GM12878 (cell line): ENCODE data around the gene SEPTIN11.

Experiments
- CBX3 ChIP-seq: fragments of 200-600 bp; sonication (generic); IDR thresholded peaks from 2 replicates; pipeline ENCODE4 v1.6.1; 2016; ENCODE audit warnings: low read depth, borderline replicate concordance
- CEBPB ChIP-seq, 2 experiments: fragments of 150-350 bp in 1 of 2; IDR thresholded peaks; 2 replicates each; pipeline ENCODE4 v1.6.1; 2012 to 2014; ENCODE audit warnings: low read depth in 2 of 2, low read length in 2 of 2, borderline replicate concordance in 1 of 2, inconsistent platforms in 1 of 2
- FOXM1 ChIP-seq: IDR thresholded peaks from 2 replicates; pipeline ENCODE4 v1.6.1; 2012; ENCODE audit warnings: low read depth, mild to moderate bottlenecking, inconsistent platforms, low read length, moderate library complexity
- JUND ChIP-seq: IDR thresholded peaks from 2 replicates; pipeline ENCODE4 v1.6.1; 2012; ENCODE audit warnings: low read depth, mild to moderate bottlenecking, low read length, improper control_type of control experiment, moderate library complexity
- NRF1 ChIP-seq: conservative IDR thresholded peaks from 2 replicates; pipeline ENCODE4 v1.6.1; 2011; ENCODE audit warnings: mild to moderate bottlenecking, low read depth, low read length, improper control_type of control experiment
- POLR2A ChIP-seq: IDR thresholded peaks from 2 replicates; pipeline ENCODE4 v1.6.1; 2011; ENCODE audit warnings: low read depth, mild to moderate bottlenecking, low read length
- POLR2AphosphoS5 ChIP-seq: IDR thresholded peaks from 2 replicates; pipeline ENCODE4 v1.6.1; 2011; ENCODE audit warnings: mild to moderate bottlenecking, low read length, inconsistent platforms
- RFX5 ChIP-seq: IDR thresholded peaks from 2 replicates; pipeline ENCODE4 v1.6.1; 2011; ENCODE audit warnings: low read depth, low read length, improper control_type of control experiment
- SIN3A ChIP-seq: IDR thresholded peaks from 2 replicates; pipeline ENCODE4 v1.6.1; 2012; ENCODE audit warnings: low read depth, low read length, improper control_type of control experiment
- TF ChIP-seq, protein P1 (sequence below), 3 experiments: IDR thresholded peaks in 2 of 3; conservative IDR thresholded peaks in 1 of 3; 2 replicates each; pipeline ENCODE4 v1.5.1; 2011; ENCODE audit warnings: low read depth in 3 of 3, low read length in 3 of 3, mild to moderate bottlenecking in 3 of 3, control low read depth in 2 of 3, moderate library complexity in 2 of 3, inconsistent platforms in 1 of 3, mixed read lengths in 1 of 3; ENCODE audit not compliant: control insufficient read depth in 2 of 3, insufficient read depth in 1 of 3; ENCODE audit errors: extremely low read depth in 1 of 3

DNA sequence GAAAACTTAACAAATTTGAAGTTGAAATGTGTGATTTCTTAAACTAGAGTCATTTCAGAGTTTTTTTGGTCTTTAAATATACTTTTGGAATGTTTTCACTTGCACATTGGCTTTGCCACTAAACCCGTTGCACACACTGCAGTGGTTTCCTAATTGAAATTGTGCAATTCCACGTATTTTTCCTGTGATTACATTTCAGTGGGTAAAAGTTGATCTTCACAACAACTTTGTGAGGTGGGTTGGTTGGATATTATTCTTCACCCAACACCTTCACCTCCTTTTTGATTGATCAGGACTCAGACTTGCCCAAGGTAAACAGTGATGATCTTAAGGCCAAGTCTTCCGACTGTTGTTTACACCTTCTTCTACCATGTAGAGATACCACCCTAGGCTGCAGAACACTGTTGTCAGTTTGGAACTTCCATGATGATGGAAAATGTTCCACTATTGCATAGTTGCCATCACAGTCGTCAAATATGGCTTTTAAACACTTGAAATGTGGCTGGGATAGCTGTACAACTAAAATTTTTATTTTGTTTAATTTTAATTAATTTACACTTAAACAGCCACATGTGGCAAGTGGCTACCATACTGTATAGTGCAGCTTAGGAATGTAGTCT is 13.7 kb downstream of the SEPTIN11 start:
- no peak for TF ChIP-seq POLR2AphosphoS5
- TF ChIP-seq POLR2A = no peak
- no peak for TF ChIP-seq RFX5
- TF ChIP-seq NRF1 = no peak
- TF ChIP-seq, protein P1, sequence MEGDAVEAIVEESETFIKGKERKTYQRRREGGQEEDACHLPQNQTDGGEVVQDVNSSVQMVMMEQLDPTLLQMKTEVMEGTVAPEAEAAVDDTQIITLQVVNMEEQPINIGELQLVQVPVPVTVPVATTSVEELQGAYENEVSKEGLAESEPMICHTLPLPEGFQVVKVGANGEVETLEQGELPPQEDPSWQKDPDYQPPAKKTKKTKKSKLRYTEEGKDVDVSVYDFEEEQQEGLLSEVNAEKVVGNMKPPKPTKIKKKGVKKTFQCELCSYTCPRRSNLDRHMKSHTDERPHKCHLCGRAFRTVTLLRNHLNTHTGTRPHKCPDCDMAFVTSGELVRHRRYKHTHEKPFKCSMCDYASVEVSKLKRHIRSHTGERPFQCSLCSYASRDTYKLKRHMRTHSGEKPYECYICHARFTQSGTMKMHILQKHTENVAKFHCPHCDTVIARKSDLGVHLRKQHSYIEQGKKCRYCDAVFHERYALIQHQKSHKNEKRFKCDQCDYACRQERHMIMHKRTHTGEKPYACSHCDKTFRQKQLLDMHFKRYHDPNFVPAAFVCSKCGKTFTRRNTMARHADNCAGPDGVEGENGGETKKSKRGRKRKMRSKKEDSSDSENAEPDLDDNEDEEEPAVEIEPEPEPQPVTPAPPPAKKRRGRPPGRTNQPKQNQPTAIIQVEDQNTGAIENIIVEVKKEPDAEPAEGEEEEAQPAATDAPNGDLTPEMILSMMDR (IDR thresholded peaks at IDR 0.05 in 2 of 3, conservative IDR thresholded peaks at IDR 0.05 in 1 of 3; ENCODE audit: control insufficient read depth in 2 of 3, extremely low read depth in 1 of 3, insufficient read depth in 1 of 3, low read depth in 3 of 3, low read length in 3 of 3) = no peak
- no peak for TF ChIP-seq FOXM1
- no peak for TF ChIP-seq CEBPB (IDR thresholded peaks at IDR 0.05; ENCODE audit: borderline replicate concordance in 1 of 2, low read depth in 2 of 2, low read length in 2 of 2)
- TF ChIP-seq CBX3 = no peak
- TF ChIP-seq SIN3A = no peak
- TF ChIP-seq JUND = no peak
